Measurements from ENCODE around the gene SAFB2.

GRCh38 chr19:5580161-5580571 is 42.4 kb downstream of the SAFB2 start:
- TF ChIP-seq CTCF (IDR thresholded peaks at IDR 0.05; ENCODE audit: extremely low read depth in 1 of 2, insufficient read depth in 1 of 2, low read depth in 1 of 2, low read length in 2 of 2) (no peak), POLR2A (IDR thresholded peaks at IDR 0.05; ENCODE audit: low read depth, low read length) (no peak), POLR2AphosphoS5 (IDR thresholded peaks at IDR 0.05; ENCODE audit: insufficient read depth, low read depth, low read length) (no peak), MYC (IDR thresholded peaks at IDR 0.05; ENCODE audit: low read depth, low read length) (no peak), EZH2 (IDR thresholded peaks at IDR 0.05; ENCODE audit: borderline replicate concordance, low read depth, low read length, severe bottlenecking) (no peak), MAX (IDR thresholded peaks at IDR 0.05; ENCODE audit: insufficient read depth, insufficient read length) (no peak)

All from endothelial cell of umbilical vein (primary cell).